ENCODE measurements around the gene NTN1. TPM values are rescaled to one million over a fixed set of nuclear protein-coding genes. Genes with fewer than 3 reads are reported as not detected.
A peak's percentile ranks its signal among the peaks of the same experiment; 100 is the strongest.
"Not testable (repeated sequence)": the region's sequence is repeated elsewhere in the genome, so short reads cannot be mapped to it uniquely, and the experiment has no call there.

NTN1 gene
- total RNA-seq, 4 donors from 2014 or later: 3.3 to 19.2 (median 10.4) TPM

- Histone ChIP-seq H3K4me1 (peaks cover 0 to 7% of the 10 kb centered on the region in 2 donors), H3K4me3 (no peak overlapping the region), H3K36me3 (no peaks in the 10 kb centered on the region), H3K9me3 (no peaks in the 10 kb centered on the region), H3K27ac (no peak overlapping the region), H3K27me3 (no peaks in the 10 kb centered on the region)
- no peak for DNase-seq
- intact Hi-C loops (cut with DNase I; ENCODE audit: low total_unique reads): no loop called here
- TF ChIP-seq CTCF (IDR thresholded peaks at IDR 0.05) (no peak), POLR2A (IDR thresholded peaks at IDR 0.05) (no peak)
Observed at GRCh38 chr17:9253308-9253707, 232.0 kb downstream of the NTN1 start.

GRCh38 chr17:9254841-9255240 is 233.5 kb downstream of the NTN1 start:
- H3K27ac ChIP-seq: no peak overlapping the region
- no peaks in the 10 kb centered on the region for H3K9me3 ChIP-seq
- H3K27me3 ChIP-seq: no peaks in the 10 kb centered on the region
- DNase-seq: no peak
- peaks cover 0 to 7% of the 10 kb centered on the region in 2 donors for H3K4me1 ChIP-seq
- H3K4me3 ChIP-seq: no peak overlapping the region
- intact Hi-C loops (cut with DNase I; ENCODE audit: low total_unique reads): no loop called here
- H3K36me3 ChIP-seq: no peaks in the 10 kb centered on the region
- TF ChIP-seq POLR2A (IDR thresholded peaks at IDR 0.05) (no peak), CTCF (IDR thresholded peaks at IDR 0.05) (no peak)

DNA sequence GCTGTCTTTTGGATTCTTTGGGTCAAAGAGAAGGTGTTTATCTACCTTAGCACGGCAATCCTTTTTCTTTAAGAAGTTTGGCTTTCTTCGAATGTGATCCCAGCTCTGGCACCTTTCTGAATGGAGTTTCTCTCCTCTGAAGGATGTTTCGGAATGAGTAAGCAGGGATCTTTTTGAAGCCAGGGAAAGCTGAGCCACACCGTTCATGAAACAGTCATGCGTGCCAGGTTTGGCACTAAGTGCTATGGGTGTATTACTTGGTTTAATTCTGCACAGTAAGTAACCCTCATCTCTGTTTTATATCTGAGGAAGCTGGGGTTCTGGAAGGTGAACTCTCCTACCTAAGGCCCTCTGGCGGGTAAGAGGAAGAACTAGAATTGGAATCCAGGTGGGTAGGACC is 234.5 kb downstream of the NTN1 start:
- no peak for TF ChIP-seq CTCF (IDR thresholded peaks at IDR 0.05)
- TF ChIP-seq POLR2A (IDR thresholded peaks at IDR 0.05): no peak
- DNase-seq: no peak
- Histone ChIP-seq H3K27me3 (no peaks in the 10 kb centered on the region), H3K4me1 (peaks cover 0 to 7% of the 10 kb centered on the region in 2 donors), H3K9me3 (no peaks in the 10 kb centered on the region), H3K36me3 (no peaks in the 10 kb centered on the region), H3K27ac (peak overlapping the region in 1 of 2 donors; percentile 22), H3K4me3 (no peak overlapping the region)
- intact Hi-C loops (cut with DNase I; ENCODE audit: low total_unique reads): no loop called here

DNA sequence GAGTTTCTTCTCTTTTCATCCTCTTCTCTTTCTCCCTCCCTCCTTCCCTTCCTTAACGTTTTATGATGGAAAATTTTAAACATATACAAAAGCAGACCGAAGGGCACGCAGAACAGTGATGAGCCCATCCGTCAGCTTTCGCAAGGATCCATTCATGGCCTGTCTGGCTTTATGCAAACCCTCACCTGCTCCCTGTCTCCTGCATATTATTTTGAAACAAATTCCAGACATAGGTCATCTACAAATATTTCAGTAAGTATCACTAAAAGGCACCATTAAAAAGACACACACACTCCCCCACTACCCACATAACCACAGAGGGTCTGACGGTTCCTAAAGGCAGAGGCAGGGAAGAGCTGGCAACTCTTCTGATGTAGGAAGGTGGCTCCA is 235.0 kb downstream of the NTN1 start:
- intact Hi-C loops (cut with DNase I; ENCODE audit: low total_unique reads): no loop called here
- Histone ChIP-seq H3K4me3 (no peak overlapping the region), H3K27ac (peak overlapping the region in 1 of 2 donors; percentile 54), H3K36me3 (no peaks in the 10 kb centered on the region), H3K9me3 (no peaks in the 10 kb centered on the region), H3K4me1 (peaks cover 0 to 7% of the 10 kb centered on the region in 2 donors), H3K27me3 (no peaks in the 10 kb centered on the region)
- no peak for DNase-seq
- TF ChIP-seq POLR2A (IDR thresholded peaks at IDR 0.05) (no peak), CTCF (IDR thresholded peaks at IDR 0.05) (no peak)

DNA sequence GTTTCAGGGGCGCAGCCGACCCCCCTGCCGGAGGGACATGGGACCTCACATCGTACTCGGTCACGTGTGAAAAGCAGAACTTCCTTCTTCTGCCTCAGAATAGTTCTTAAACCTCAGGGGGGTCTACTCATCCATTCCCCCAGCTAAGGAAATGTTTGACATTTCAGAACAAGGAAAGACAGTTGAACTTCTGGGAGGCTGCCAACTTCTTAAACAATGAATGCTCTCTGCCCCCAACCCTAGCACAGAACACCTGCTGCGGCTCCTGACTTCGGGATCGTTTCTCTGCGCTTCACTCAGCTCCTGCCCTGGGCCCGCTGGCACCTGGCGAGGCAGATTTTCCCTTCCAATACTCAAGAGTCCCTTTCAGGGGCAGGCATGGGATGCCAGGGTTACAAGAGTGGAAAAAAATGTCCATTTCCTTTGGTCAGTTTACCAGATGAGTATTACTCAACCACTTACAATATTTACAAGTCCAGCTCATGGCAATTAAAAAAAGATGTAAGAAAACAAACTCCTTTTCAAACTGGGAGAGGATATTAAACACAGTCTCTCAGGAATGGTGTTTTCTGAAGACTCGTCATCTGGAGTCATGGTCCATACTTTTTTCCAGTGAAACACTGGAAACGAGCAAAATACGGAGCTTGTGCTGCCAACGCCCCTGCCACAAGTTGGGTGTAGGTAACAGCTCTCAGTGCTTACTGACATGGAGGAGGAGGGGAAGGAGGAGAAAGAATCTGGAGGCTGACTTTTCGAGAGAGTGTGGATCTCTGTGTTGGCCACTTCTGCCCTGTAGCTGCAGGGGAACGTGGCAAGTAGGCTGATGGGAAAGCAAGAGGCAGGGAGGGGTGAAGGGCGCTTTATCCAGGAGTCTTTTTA is 235.7 kb downstream of the NTN1 start:
- Histone ChIP-seq H3K27ac (peak overlapping the region; percentile 37 to 54), H3K4me3 (no peak overlapping the region), H3K27me3 (no peaks in the 10 kb centered on the region), H3K4me1 (peaks cover 0 to 7% of the 10 kb centered on the region in 2 donors), H3K9me3 (no peaks in the 10 kb centered on the region), H3K36me3 (no peaks in the 10 kb centered on the region)
- no peak for DNase-seq
- intact Hi-C loops (cut with DNase I; ENCODE audit: low total_unique reads): no loop called here
- no peak for TF ChIP-seq POLR2A (IDR thresholded peaks at IDR 0.05)
- TF ChIP-seq CTCF (IDR thresholded peaks at IDR 0.05): no peak

DNA sequence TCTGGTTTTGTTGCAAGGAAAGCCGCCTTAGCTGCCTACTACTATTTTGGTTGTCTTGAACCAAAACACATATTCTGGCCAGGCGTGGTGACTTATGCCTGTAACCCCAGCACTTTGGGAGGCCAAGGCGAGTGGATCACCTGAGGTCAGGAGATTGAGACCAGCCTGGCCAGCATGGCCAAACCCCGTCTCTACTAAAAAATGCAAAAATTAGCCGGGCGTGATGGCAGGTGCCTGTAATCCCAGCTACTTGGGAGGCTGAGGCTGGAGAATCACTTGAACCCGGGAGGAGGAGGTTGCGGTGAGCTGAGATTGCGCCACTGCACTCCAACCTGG is 236.3 kb downstream of the NTN1 start:
- H3K4me1 ChIP-seq; H3K4me3 ChIP-seq; H3K27me3 ChIP-seq; H3K9me3 ChIP-seq; intact Hi-C loops (cut with DNase I; ENCODE audit: low total_unique reads); H3K36me3 ChIP-seq; DNase-seq: not testable (repeated sequence)
- peak overlapping the region; percentile 37 to 54 for H3K27ac ChIP-seq

All from uterus (tissue), 4 donors.